CD4-positive, alpha-beta T cell treated with Interleukin-6 at 100 ng/mL for 8 hours (primary cell): ENCODE measurements around the gene ALG12.
A peak's percentile ranks its signal among the peaks of the same experiment; 100 is the strongest.

Experiments
- DNase-seq: peaks from one replicate; pipeline ENCODE4 v3.0.0-alpha.2; 2020; ENCODE audit warnings: mixed read lengths, low spot score

Gene ALG12

GRCh38 chr22:49917974-49918910 is at the start of gene ALG12, which contains the start of gene CRELD2:
Gene ALG12, minus strand, starts transcription at chr22:49918438. Its CDS starts 4,673 bp downstream, at chr22:49913765.
Gene CRELD2, plus strand, starts transcription at chr22:49918634. Its CDS starts 136 bp downstream, at chr22:49918770.
- peak; percentile 96 for DNase-seq

GRCh38 chr22:49967706-49968208 is 49.5 kb upstream of the ALG12 start:
- no peak for DNase-seq

DNA sequence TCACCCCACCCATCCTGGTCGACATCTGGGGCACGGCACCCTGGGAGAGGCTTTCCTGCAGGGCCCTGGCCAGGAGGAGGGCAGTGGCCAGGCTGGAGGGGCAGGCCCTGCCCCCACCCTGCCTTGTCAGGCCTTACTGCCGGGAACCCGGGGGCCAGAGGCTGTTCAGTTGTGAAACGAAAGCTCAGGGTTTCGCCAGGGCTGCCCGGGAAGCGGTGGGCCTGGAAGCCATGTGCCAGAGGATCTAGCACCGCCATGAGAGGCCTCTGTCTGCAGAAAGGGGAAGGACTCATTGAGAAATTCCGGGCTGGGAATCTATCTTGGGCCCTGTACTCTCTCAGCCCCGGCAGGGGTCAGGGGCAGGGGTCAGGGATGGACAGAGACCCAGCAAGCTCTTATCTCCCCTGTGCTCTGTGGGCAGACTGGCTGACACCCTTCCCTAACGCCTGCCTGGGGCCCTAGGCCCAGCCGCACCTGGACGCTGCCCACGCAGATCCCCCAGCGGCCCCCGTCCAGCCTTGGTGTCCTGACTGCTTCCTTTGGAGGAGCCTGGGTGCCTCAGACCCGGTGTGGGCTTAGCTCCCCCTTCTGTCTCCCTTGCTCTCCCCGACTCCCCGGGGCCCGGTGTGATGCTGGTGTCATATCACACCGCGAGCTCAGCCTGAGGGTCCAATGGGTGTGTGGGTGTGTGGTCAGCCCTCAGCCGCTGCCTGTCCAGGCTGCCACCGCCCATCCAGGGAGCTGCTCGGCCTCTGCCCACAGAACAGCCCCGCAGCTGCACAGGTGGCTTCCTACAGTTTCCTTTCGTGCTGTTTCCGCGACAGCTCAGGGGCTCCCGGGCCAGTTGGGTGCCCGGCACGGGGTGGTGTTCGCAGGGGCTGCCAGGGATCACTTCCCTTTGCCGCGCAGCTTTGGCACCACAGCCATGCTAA is 48.8 kb upstream of the ALG12 start:
- no peak for DNase-seq

DNA sequence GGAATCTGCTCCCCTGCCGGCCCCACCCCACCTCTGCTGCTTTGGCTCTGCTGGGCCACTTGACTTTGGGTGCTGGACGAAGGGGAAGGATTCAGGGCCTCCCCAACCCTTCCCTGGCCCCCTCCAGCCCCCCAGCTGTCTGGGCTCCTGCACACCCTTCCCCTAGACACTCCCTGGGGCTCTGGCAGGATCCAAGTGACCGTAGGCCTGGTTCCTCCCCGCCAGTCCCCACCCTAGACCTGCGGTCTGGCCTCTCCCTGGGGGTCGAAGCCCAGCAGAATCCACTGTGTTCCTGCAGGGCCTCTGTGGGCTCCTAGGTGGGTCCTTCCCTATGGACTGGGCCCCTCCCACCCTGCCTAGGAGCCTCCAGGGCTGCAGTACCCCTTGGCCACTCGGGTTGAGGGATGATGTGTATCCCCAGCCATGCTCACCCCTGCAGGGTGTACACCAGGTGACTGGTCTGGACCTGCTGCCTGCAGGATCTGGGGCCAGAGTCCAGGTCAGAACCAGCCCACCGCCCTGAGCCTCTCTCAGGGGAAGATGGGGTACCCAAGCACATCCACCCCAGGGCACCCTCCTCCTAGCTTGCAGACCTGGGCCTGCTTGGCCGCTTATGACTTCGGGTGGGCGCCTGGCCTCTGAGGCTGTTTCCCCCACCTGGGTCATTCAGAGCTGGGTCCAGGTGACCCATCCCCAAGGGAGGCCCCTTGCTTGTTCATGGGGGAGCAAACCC is 48.0 kb upstream of the ALG12 start:
- no peak for DNase-seq

DNA sequence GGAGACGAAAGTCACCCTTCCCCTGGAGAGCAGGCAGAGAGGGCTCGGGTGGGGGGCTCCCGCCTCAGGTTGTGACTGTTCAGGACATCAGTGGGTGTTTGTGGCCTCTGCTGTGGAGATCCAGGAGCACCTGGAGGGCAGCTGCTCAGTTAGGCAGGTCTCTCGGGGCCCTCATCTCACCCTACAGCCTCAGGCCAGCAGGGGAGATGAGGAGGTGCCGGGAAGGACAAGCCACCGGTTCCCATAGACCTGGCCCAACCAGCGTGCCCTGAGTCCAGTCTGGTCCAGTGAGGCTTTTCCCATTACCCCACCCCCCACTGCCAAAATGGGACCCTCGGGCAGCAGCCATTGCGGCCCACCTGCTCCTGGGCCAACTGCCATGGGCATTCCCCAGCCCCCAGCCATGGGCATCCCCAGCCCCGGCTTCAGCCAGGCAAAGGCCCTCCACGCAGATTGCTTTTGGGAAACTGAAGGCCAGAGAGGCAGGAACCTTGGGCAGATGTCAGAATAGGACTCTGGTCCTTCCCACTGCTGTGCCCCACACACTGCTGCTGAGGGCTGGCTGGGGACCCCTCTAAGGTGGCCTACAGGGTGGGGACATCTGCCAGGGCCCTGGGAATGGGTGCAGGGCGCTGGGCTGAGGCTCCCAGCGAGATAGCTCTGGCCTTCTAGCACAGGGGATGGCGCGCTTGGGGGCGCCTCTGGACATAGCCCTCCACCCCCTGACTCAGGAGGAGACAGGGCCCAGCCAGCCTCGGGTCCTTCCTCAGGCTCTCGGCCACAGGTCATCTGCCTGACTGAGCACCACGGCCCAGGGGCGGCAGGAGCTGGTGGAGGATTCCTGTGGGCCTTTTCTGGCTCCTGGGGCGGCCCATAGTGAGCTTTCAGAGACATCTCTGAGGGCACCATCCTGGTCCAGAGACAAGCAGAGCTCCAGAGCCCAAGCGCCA is 47.1 kb upstream of the ALG12 start:
- no peak for DNase-seq

DNA sequence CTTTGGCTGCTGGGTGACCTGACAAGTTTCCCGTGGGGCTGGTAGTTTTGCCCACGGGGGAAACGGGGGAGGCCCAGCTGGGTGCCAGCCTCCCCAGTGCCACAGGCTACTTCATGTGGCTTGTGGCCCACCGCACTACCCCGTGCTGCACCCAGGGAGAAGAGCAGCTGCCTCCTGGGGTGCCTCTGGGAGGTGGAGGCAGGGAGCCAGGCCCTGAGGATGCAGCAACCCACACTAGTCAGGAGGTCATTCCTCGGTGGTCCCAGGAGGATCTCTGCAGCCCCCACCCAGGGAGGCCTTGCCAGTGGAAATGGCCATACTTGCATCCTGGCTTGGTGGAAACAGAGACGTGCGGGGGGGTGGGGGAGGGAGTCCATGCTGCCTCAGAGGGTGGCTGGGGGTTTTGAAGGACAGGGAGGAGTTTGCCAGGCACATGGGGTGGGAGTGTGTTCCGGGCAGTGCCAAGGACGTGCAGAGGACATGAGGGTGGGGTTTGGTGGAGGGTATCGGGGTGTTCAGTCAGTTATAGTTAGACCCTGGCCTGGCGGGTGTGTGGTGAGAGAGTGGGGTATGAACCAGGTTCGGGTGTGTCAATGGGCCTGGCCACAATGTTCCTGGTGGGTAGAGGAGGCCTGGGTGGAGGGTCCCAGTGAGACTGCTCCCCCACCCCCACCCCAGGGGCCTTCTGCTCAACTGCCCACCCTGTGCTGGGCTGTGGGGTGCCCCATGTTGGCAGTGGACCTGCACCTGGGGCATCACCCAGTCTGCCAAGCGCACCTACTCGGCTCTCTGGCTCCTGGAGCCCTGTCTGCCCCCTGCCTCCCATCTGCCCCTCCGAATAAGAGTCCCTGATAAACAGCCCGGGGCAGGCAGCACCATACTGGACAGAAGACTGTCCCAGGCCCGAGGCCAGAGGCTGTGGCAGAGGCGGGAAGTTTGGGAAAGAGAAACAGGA is 46.2 kb upstream of the ALG12 start:
- no peak for DNase-seq

- DNase-seq = no peak
These were observed 45.4 kb upstream of the ALG12 start for GRCh38 chr22:49963647-49964026.

DNA sequence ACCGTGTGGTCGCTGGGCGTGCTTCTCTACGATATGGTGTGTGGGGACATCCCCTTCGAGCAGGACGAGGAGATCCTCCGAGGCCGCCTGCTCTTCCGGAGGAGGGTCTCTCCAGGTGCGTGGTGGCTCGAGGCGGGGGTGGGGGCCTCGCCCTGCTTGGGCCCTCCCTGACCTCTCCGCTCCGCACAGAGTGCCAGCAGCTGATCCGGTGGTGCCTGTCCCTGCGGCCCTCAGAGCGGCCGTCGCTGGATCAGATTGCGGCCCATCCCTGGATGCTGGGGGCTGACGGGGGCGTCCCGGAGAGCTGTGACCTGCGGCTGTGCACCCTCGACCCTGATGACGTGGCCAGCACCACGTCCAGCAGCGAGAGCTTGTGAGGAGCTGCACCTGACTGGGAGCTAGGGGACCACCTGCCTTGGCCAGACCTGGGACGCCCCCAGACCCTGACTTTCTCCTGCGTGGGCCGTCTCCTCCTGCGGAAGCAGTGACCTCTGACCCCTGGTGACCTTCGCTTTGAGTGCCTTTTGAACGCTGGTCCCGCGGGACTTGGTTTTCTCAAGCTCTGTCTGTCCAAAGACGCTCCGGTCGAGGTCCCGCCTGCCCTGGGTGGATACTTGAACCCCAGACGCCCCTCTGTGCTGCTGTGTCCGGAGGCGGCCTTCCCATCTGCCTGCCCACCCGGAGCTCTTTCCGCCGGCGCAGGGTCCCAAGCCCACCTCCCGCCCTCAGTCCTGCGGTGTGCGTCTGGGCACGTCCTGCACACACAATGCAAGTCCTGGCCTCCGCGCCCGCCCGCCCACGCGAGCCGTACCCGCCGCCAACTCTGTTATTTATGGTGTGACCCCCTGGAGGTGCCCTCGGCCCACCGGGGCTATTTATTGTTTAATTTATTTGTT is 44.8 kb upstream of the ALG12 start:
- DNase-seq = no peak

DNA sequence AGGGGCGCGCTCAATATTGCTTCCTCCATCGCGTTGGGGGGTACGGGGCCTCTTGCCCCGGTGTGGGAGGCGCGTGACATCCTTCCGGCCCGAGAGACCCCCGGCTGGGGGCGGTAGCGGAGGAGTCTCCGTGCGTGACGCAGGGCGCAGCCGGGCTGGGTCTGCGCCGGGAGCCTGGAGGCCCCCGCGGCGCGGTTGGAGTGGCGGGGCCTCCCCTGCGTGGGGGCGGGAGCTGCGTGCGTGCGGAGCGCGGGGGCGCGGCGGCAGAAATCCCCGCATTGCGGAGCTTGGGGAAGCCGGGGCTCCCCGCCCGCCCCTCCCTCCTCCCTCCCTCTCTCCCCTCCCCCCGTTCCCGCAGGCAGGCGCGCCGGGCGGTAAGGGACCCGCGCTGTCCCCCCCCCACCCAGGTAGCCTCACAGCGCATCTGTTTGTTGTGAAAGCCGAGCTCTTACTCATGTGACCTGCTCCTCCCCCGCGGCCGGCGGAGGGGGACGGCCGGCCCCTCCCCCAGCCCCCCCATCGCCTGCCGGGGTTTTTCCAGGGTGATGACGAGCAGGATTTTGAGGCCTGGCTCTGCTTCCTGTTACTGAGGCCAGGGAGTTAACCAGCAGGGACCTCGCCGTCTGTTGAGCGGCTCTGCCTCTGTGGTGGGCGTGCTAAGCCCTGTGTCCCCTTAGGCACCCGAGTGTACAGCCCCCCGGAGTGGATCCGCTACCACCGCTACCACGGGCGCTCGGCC is 43.9 kb upstream of the ALG12 start:
- DNase-seq = peak; percentile 83

GRCh38 chr22:49961601-49962011 is 43.4 kb upstream of the ALG12 start:
- no peak for DNase-seq

GRCh38 chr22:49961005-49961600 is 42.9 kb upstream of the ALG12 start:
- no peak for DNase-seq

DNA sequence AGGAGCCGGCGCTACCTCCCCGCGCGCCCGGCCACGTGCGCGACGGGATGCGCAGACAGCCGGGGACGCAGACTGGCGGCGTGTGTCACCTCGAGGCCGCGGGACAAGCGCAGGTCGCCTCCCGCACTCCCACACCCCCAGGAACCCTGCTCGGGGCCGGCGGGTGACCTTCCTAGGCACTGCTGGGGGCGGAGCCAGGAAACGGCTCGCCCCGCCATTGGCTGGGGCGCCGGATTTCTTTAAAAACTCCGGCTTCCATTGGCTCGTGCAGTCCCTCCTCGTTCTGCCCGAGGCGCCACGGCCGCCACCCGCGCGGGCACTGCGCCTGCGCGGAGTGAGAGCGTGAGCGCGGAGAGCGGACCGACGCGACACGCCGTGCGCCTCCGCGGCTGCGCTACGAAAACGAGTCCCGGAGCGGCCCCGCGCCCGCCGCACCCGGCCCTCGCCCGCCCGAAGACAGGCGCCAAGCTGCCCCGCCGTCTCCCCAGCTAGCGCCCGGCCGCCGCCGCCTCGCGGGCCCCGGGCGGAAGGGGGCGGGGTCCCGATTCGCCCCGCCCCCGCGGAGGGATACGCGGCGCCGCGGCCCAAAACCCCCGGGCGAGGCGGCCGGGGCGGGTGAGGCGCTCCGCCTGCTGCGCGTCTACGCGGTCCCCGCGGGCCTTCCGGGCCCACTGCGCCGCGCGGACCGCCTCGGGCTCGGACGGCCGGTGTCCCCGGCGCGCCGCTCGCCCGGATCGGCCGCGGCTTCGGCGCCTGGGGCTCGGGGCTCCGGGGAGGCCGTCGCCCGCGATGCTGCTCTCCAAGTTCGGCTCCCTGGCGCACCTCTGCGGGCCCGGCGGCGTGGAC is 42.1 kb upstream of the ALG12 start, which contains the start of gene PIM3:
PIM3 (plus strand) TSS at position 614 of the 846 bp plus-strand sequence; CDS start at position 790, 176 bp downstream.
- peak; percentile 95 for DNase-seq

DNA sequence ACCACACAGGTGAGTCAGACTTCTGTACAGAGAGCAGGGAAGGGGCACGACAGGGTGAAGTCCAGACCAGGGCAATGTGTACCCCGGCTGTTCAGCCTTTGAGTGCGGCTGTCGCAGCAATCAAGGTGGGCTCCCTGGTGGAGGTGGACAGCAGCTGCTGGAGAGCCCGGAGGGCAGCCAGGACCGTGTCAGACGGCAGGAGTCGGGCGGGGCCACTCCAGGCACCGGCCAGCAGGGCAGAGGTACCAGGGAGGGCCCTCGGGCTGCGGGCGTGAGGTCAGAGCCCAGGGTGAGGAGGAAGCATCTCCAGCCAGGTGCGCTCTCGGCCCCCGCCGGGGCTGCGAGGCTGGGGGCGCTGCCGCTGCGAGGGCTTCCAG is 41.5 kb upstream of the ALG12 start:
- DNase-seq = no peak

DNA sequence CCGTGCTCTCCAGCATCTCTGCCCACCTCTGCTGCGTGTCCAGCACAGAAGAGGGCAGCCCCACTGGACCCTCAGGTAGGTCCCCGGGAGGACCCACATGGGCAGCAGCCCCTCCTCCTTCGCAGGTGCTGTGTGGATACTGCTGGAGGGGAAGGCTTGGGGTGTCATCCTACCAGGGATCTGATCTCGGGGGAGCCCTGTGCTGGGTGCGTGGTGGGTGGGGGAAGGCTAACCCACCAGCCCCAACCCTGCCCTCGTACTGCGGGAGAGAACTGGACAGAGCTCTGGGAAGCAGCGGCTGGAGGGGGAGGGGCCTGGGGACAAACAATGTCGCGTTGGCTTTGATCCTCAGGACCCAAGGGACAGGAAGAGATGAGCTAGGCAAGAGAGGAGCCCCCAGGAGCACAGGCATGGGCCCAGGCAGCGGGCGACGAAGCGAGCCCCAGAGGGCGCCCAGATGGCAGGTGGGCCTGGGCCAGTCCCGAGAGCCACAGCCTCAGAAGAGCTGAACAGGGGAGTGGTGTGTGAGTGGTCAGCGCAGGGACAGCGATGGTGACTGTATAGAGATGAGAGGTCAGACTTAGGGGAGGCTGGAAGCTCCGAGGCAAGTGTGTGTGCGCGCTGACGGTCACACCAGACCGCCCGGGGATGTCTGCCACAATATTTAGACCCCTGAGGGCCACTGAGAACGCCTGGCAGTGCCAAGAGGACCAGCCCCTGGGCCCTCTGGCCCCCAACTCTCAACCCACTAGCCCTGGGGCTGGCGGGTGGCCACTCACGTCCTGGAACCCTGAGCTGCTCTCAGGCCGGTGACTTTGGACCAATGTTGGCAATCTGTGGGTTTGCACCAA is 40.9 kb upstream of the ALG12 start:
- DNase-seq = no peak

DNA sequence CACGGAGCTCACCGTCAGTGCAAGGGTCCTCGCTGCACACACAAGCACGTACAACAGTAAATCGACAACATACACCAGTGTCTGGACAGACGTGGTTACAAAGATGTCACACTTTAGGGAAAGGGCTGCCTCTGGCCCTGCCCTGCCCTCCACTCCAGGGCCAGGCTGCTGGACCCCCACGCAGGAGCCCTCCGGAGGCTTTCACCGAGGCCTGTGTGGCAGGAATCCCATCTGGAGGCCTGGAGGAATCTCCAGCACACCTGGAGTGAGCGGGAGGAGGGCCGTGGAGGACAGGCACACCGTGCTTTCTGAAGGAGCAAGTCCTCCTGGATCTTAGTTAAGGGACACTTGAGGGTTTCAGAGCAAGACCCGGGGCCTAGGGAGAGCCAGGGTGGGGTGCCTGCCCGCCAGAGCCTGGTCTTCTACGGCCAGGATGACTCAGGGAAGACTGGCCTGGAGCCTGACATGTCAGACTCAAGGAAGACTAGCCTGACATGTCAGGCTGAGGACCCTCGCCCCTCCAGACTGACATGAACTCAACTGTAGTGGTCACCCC is 40.2 kb upstream of the ALG12 start:
- no peak for DNase-seq
